Mucosa of descending colon (tissue), 3 donors: ENCODE data around the gene NOXO1. TPM values are rescaled to one million over a fixed set of nuclear protein-coding genes. Genes with fewer than 3 reads are reported as not detected.

Experiments used
- ATAC-seq: fragments of 200-7000 bp; cut with Tn5 transposase; one replicate; pipeline ENCODE4 v1.9.1; 2020; ENCODE audit warnings: mild to moderate bottlenecking, moderate library complexity
- DNase-seq, 3 donors: peaks; one replicate each; pipeline ENCODE4 v3.0.0-alpha.2; 2020
- H3K36me3 ChIP-seq: fragments of 200-600 bp; one replicate; pipeline ENCODE4 v1.8.0; 2021; ENCODE audit warnings: low read depth, mild to moderate bottlenecking
- H3K4me1 ChIP-seq: fragments of 200-600 bp; one replicate; pipeline ENCODE4 v1.8.0; 2021; ENCODE audit warnings: low read depth, mild to moderate bottlenecking
- H3K4me3 ChIP-seq: fragments of 200-600 bp; one replicate; pipeline ENCODE4 v1.8.0; 2021; ENCODE audit warnings: mild to moderate bottlenecking
- H3K9me3 ChIP-seq: fragments of 200-600 bp; one replicate; pipeline ENCODE4 v1.8.0; 2021; ENCODE audit warnings: mild to moderate bottlenecking
- CTCF ChIP-seq: fragments of 200-600 bp; IDR thresholded peaks from one replicate; pipeline ENCODE4 v1.8.0; 2022; ENCODE audit warnings: antibody characterized with exemption, mild to moderate bottlenecking
- intact Hi-C, 2 donors: fragments of 100-400 bp; cut with DNase I in 1 of 2; cut with micrococcal nuclease in 1 of 2; formaldehyde crosslinking; loops; one replicate each; pipeline versions ENCODE4 v1.11.0 to v1.11.1; 2022; cut with DNase I, micrococcal nuclease
- total RNA-seq, 3 donors: library from RNA; stranded (reverse); fragmentation: NEBNext Ultra II Directional in 2 of 3; extraction: Animal tissue kit (Norgen Biotek cat#: 25700) in 2 of 3; gene quantifications; one replicate each; pipeline versions ENCODE4 v1.2.1 to v1.2.4, GENCODE V29; 2021 to 2023
- donor health status: DM: no; HTN: no; CAD: no; lungs with moderate emphysema.
- donor health status: DM: no; HTN: no; CAD: no.
- donor health status: DM: no; HTN: yes; CAD: no.

Gene NOXO1
- total RNA-seq, 3 donors from 2014 or later, result 12.2 to 39.9 (median 27.1) TPM

- intact Hi-C loops, result no loop called here
- no peak overlapping the region for H3K4me3 ChIP-seq
- no peak for ATAC-seq
- no peaks in the 10 kb centered on the region for H3K4me1 ChIP-seq
- H3K36me3 ChIP-seq, result no peaks in the 10 kb centered on the region
- no peak for DNase-seq
- no peaks in the 10 kb centered on the region for H3K9me3 ChIP-seq
- TF ChIP-seq CTCF, result no peak
Observed at GRCh38 chr16:1950559-1950958, 30.7 kb downstream of the NOXO1 start.

- TF ChIP-seq CTCF, result no peak
- Histone ChIP-seq H3K4me1 (no peaks in the 10 kb centered on the region), H3K36me3 (no peaks in the 10 kb centered on the region), H3K9me3 (no peaks in the 10 kb centered on the region), H3K4me3 (no peak overlapping the region)
- ATAC-seq, result peak; percentile 53
- intact Hi-C loops, result no loop called here
- peak in 1 of 3 donors; percentile 50 for DNase-seq
Observed at GRCh38 chr16:1950047-1950446, 31.2 kb downstream of the NOXO1 start.

- no peak for DNase-seq
- intact Hi-C loops, result no loop called here
- H3K36me3 ChIP-seq, result no peaks in the 10 kb centered on the region
Observed at GRCh38 chr16:1949507-1949906, 31.8 kb downstream of the NOXO1 start.

GRCh38 chr16:1947369-1947670 is 33.9 kb downstream of the NOXO1 start:
- no peak for TF ChIP-seq CTCF
- intact Hi-C loops, result no loop called here
- DNase-seq, result no peak
- H3K9me3 ChIP-seq, result no peaks in the 10 kb centered on the region
- H3K4me3 ChIP-seq, result no peak overlapping the region
- no peak for ATAC-seq
- H3K4me1 ChIP-seq, result peaks cover 9% of the 10 kb centered on the region
- H3K36me3 ChIP-seq, result no peaks in the 10 kb centered on the region

More at GRCh38 chr16:1949507-1949906, 31.8 kb downstream of the NOXO1 start:
- no peak for TF ChIP-seq CTCF
- H3K9me3 ChIP-seq, result no peaks in the 10 kb centered on the region
- H3K4me1 ChIP-seq, result no peaks in the 10 kb centered on the region
- ATAC-seq, result no peak
- no peak overlapping the region for H3K4me3 ChIP-seq

- intact Hi-C loops, result no loop called here
- no peak for TF ChIP-seq CTCF
- DNase-seq, result no peak
Observed at GRCh38 chr16:1946495-1947368, 34.5 kb downstream of the NOXO1 start.

More at GRCh38 chr16:1946495-1947368, 34.5 kb downstream of the NOXO1 start:
- peaks cover 14% of the 10 kb centered on the region for H3K4me1 ChIP-seq
- no peak overlapping the region for H3K4me3 ChIP-seq
- no peaks in the 10 kb centered on the region for H3K9me3 ChIP-seq
- no peak for ATAC-seq
- no peaks in the 10 kb centered on the region for H3K36me3 ChIP-seq
